Activated CD8-positive, alpha-beta memory T cell treated with anti-CD3 and anti-CD28 coated beads for 48 hours (primary cell): Measurements from ENCODE around the gene PKD1L1.
A peak's percentile ranks its signal among the peaks of the same experiment; 100 is the strongest.

ENCODE experiments used
- DNase-seq, 3 experiments: peaks; one replicate each; pipeline ENCODE4 v3.0.0-alpha.2; 2020; ENCODE audit warnings: low read depth in 2 of 3, low spot score in 2 of 3

The PKD1L1 gene

DNA sequence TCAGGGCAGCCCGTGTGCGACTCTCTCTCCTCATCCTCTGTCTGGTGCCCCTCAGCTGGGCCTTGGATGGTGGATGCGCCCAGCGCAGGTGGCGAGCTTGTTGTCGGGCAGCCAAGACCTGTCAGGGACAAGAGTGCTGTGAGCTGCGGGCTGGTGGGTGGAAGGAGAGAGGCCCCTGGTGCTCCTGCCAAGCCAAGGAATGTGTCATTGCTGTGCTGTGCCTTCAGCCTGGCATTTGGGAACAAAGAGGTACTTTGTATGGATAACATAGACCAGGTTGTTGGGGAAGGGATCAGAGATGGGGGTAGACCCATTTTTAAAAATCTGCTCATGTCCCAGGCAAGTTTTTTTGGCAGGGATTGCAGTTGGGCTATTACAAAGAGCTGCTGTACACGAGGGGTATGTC lies 120.9 kb downstream of the PKD1L1 start:
- DNase-seq: no peak

GRCh38 chr7:47826754-47827153 lies 121.5 kb downstream of the PKD1L1 start:
- no peak for DNase-seq

DNA sequence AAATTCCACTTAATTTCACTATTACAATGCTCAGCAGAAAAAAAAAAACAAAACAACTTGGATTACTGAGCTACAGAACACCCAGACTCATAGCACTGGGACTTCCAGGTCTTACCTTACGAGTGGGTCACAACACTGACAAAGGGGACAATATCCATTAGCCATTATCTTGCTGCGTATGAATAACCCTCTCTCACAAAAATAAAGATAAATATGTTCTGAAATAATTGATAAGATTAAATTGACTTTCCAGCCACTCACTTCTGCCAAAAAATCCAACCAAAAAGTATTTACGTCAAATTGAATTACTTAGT lies 128.7 kb downstream of the PKD1L1 start:
- DNase-seq: no peak

DNA sequence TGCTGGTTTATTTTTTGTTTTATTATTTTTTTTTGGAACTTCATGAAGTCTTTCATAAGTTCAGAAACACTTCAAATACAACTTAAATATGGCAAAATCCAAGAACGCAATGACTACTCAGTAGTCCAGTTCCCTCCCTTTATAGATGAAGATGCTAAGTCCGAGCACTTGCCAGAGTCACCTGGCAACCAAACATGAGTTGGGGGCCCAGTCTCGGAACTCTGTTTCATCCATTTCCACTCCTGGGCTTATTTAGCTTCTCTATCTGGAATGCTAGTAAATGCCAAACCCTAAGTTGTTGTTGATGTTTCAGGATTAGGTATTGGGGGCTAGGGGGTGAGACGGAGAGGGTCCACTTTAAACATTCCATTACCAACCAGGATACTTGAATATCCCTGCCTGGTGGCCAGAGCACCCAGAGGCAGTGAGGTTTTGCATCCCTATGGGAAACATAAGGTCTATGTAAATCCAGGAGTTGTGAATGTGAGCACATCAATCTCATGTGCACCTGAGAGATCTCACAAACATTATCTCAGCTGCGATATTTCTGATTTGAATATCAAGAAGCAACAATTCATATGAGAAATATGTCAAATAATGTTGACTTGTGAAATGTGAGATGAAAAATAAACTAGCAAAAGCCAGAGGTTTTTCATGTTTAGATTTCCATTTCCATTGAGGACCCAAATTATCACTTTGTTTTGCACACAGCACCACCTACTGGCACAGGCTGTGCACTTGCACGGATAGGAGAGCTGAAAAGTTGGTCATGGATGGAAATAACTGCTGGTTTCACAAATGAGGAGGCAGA lies 129.3 kb downstream of the PKD1L1 start:
- DNase-seq: peak in 2 of 3 experiments; percentile 2 to 12

- no peak for DNase-seq
Measured at GRCh38 chr7:47817917-47818316, 130.3 kb downstream of the PKD1L1 start.

DNA sequence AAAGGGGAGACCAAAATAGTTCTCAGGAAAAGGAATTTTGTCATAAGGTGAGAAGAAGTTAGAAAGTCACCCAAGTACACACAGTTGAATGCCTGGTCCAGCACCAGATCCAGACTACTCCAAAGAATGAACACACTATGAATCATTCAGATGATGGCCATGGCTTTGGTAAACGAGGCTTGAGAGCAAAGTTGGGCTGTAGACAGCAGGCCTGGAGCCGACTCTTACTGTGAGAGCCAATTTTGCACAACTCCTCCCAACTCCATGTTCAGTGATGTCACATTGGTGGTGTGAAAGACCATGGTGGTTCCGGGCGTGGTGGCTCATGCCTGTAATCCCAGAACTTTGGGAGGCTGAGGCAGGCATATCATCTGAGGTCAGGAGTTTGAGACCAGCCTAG lies 131.6 kb downstream of the PKD1L1 start:
- DNase-seq: no peak

DNA sequence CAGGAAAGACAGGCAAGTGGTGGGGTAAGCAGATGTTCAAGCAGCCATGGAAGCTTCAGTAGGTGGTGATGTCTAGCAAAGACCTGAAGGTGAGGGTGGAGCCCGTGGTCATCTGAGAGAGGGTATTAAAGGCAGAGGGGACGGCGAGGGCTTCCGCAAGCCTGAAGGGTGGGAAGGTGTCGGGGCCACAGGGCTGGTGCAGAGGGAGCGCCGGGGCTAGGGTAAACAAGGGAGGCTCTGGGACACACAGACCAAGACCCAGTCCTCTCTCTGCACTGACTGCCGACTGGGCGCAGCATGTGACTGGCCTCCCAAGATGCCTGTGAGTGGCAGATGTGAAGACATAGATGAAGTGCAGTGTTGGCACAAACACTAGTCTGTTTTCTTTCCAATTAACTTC lies 132.4 kb downstream of the PKD1L1 start:
- DNase-seq: no peak

GRCh38 chr7:47814905-47815613 lies 133.2 kb downstream of the PKD1L1 start:
- no peak for DNase-seq

- no peak for DNase-seq
Measured at GRCh38 chr7:47813620-47814260, 134.5 kb downstream of the PKD1L1 start.

- no peak for DNase-seq
Measured at GRCh38 chr7:47812429-47813136, 135.7 kb downstream of the PKD1L1 start.

- DNase-seq: no peak
Measured at GRCh38 chr7:47811632-47812380, 136.5 kb downstream of the PKD1L1 start.

DNA sequence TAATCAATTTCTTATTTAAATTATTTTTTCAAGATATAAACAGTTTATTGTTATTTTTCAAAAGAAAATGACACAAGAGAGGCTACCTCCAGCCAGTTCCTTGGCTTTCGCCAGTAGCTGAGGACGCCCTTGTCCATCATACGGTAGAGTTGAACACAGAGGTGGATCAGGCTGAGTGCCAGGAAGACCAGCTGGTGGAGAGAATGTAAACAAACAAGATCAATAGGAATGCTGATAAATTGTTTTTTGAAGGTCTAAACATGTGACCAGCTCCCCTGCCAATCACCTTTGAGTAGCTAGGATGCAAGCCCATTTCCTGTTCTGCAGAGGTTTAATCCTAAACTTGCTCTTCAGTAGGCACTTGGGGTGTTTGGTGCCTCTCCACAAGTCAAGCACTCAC lies 138.9 kb downstream of the PKD1L1 start:
- no peak for DNase-seq

DNA sequence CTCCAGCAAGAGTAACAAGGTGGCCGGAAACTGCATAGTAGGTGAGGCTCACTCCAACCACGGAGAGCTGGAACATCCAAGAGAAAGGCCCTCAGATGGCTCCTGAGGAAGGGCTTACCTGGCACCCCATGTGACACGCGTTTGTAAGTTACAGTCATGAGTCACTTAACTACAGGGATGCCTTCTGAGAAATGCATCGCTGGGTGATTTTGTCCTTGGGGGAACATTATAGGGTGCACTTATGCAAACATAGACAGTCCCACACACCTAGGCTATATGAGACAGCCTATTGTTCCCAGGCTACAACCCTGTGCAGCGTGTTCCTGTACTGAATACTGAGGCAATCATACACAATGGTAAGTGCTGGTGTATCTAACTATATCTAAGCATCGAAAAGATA lies 139.9 kb downstream of the PKD1L1 start:
- no peak for DNase-seq

GRCh38 chr7:47807756-47808155 lies 140.5 kb downstream of the PKD1L1 start:
- DNase-seq: no peak

DNA sequence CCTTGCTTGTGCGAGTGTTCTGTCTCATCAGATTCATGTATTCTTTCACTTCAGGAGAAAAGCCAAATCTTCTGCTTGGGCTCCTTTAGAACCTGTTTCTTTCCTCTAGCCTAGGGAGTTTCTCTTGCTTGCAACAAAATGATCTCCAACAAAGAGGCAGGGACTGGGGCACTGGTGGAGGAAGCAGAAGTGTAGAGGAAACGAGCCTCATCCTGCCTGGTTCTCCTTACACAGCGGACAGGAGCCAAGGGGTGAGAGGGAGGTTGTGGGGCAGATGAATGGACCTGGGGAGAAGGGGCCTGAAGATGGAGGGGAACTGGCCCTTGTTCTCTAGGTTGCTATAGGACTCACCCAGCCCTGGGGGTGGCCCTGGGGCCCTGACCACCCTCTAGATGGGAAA lies 141.1 kb downstream of the PKD1L1 start:
- DNase-seq: no peak

- DNase-seq: no peak
Measured at GRCh38 chr7:47806701-47807103, 141.6 kb downstream of the PKD1L1 start.

DNA sequence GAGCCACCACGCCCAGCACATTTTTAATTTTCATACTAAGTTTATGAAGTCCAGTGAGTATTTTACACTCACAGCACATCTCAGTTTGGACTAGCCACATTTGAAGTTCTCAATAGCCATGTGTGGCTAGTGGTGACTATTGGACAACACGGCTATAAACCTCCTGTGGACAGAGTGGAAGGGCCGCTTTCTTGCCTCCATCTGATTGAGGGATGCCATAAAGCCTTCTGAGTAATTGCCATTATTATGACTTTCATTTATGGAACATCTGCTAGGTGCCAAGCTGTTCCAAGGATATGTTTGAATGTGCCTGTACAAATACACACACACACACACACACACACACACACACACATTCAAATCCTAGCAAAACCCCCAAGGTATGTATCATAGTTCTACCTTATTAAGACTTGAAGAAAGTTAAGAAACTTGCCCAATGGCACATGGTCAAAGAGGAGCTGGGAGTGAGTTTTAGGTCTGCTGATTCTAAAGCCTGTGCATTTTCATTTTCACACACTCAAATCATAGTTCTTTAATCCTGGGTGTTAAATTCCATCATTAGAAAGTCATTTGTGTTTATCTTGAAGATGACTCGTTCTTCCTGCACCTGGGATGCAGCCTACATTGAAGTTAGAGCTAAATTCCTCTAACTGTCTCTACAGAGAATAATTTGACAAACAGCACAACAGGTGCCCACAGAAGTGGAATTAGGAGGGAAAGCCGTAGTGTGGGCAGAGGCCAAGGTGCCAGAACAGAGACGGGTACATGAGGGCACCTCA lies 143.3 kb downstream of the PKD1L1 start:
- no peak for DNase-seq

GRCh38 chr7:47803846-47804245 lies 144.4 kb downstream of the PKD1L1 start:
- no peak for DNase-seq

GRCh38 chr7:47803025-47803424 lies 145.2 kb downstream of the PKD1L1 start:
- DNase-seq: no peak

DNA sequence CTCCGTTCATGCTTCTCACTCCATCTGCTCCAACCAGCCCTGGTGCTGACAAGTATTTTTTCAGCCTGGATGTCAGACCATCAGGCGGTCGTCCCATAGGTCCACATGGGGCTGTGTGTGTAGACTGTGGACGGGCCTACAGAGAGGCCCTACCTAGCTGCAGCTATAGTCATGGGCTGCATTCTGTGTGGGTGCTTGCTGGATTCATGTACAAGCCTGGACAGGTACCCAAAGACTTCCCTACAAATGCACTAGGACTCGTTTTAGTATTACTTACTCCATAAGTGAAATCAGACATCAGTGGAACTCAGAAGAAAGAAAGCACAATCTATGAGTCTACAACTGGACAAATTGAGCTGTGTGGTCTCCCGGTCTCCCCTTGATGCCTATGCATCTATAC lies 146.8 kb downstream of the PKD1L1 start:
- DNase-seq: no peak
